Effector memory CD4-positive, alpha-beta T cell (primary cell): Measurements from ENCODE around the gene NELFCD.
"Not testable (repeated sequence)": the region's sequence is repeated elsewhere in the genome, so short reads cannot be mapped to it uniquely, and the experiment has no call there.

Source experiments
- DNase-seq, 3 donors: peaks; one replicate each; pipeline ENCODE4 v3.0.0-alpha.2; 2020
- H3K27ac ChIP-seq: 2 replicates; pipeline ENCODE4 v1.7.0; 2013; ENCODE audit warnings: mild to moderate bottlenecking, low read length, moderate library complexity; ENCODE audit not compliant: insufficient read depth, poor library complexity, severe bottlenecking
- H3K27me3 ChIP-seq: replicated peaks from 2 replicates; pipeline ENCODE4 v1.7.0; 2013; ENCODE audit warnings: mild to moderate bottlenecking, low read length; ENCODE audit not compliant: insufficient read depth, control insufficient read depth, poor library complexity, severe bottlenecking
- H3K36me3 ChIP-seq: 2 replicates; pipeline ENCODE4 v1.7.0; 2013; ENCODE audit warnings: mild to moderate bottlenecking, low read length, moderate library complexity; ENCODE audit not compliant: control insufficient read depth, insufficient read depth
- H3K4me1 ChIP-seq: 2 replicates; pipeline ENCODE4 v1.7.0; 2013; ENCODE audit warnings: low read length, mild to moderate bottlenecking; ENCODE audit not compliant: control insufficient read depth, insufficient read depth, poor library complexity, severe bottlenecking
- H3K4me3 ChIP-seq: 2 replicates; pipeline ENCODE4 v1.7.0; 2013; ENCODE audit warnings: low read length, low read depth, mild to moderate bottlenecking; ENCODE audit not compliant: insufficient read depth, poor library complexity, severe bottlenecking
- H3K9me3 ChIP-seq: 2 replicates; pipeline ENCODE4 v1.7.0; 2013; ENCODE audit warnings: mild to moderate bottlenecking, low read length, moderate library complexity; ENCODE audit not compliant: control insufficient read depth

NELFCD gene

DNA sequence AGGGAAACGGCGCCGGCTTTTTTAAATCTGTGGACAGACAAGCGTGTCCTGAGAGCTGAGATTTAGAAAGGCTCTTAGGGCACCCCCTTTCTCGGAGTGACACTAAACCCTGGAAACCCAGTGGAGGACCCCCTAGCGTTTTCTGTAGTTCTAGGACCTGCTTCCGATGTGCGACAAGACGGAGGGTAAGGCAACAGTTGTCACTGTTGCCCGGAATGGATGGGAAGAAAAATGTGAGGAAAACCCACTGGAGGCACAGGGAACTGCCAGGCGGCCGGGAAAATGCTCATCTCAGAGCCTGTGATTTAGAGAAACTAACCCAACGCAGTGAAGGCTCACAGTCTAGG is 51.6 kb downstream of the NELFCD start:
- peak overlapping the region; percentile 84 for H3K27ac ChIP-seq
- H3K27me3 ChIP-seq: no peaks in the 10 kb centered on the region
- no peak for DNase-seq
- H3K4me3 ChIP-seq: peak overlapping the region; percentile 87
- H3K36me3 ChIP-seq: peaks cover 41% of the 10 kb centered on the region
- H3K4me1 ChIP-seq: peaks cover 24% of the 10 kb centered on the region
- H3K9me3 ChIP-seq: no peaks in the 10 kb centered on the region

DNA sequence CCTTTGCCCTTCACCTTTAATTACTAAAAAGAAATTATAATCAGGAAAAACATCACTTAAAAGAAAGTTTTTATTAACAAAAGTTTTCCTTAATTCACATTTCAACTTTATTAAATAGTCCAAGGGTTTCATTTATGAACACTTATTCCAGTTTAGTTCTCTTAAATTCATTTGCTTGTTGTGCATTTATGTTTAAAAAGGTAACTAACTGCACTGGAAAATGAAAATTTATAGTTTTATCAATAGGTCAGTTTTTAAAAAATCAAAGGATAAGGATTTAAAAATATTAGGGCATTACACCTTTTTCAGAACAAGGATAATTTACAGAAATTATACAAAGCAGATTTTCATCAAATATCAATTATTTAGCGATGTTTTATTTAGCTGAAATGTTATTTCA is 52.0 kb downstream of the NELFCD start:
- peaks cover 41% of the 10 kb centered on the region for H3K36me3 ChIP-seq
- H3K27me3 ChIP-seq: no peaks in the 10 kb centered on the region
- H3K4me1 ChIP-seq: peaks cover 24% of the 10 kb centered on the region
- H3K27ac ChIP-seq: peak overlapping the region; percentile 84
- no peaks in the 10 kb centered on the region for H3K9me3 ChIP-seq
- peak overlapping the region; percentile 87 for H3K4me3 ChIP-seq
- DNase-seq: no peak

DNA sequence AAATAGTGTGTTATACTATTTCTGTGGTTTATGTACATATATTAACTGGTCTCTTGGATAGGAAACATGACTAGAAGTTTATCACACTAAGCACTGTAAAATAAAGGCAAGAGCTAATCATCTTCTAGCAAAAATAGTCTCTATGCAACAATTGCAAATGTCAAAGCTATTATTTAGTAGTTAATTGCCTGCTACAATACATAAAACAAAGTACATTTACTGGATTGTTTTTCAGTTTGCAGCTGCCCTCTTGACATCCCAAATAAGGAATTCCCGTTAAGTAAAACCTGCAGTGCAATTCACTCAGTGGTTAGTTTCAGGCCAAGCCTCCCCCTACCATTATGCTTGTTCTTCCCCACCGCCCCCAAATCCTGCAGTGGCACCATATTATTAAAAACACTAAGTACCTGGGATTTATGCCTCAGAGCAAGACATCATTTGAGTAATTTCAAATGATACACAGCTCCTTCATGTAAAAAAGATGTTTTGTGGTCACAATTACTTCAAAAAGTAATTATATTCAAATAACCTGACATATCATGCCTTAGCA is 52.6 kb downstream of the NELFCD start:
- H3K4me3 ChIP-seq: no peak overlapping the region
- H3K27ac ChIP-seq: no peak overlapping the region
- H3K36me3 ChIP-seq: peaks cover 42% of the 10 kb centered on the region
- peaks cover 22% of the 10 kb centered on the region for H3K4me1 ChIP-seq
- no peaks in the 10 kb centered on the region for H3K9me3 ChIP-seq
- no peaks in the 10 kb centered on the region for H3K27me3 ChIP-seq
- DNase-seq: no peak

DNA sequence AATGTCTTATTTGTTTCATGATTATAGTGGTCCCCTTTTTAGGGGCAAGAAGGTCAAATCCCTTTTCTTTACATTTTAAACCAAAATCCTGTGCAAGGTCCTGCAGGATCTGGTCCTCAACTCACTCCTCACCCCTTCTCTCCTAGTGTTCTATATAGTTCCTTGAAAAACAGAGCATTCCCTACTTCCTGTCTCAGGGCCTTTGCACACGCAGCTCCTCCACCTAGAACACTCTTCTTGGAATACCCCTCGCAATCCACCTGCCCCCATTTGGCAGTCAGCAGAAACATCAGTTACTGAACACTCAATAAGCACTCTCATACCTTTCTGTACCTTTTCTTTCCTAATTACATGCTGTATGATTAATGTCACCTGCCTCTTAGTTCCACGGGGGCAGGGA is 54.3 kb downstream of the NELFCD start:
- Histone ChIP-seq H3K4me1 (peaks cover 12% of the 10 kb centered on the region), H3K36me3 (peaks cover 34% of the 10 kb centered on the region)

DNA sequence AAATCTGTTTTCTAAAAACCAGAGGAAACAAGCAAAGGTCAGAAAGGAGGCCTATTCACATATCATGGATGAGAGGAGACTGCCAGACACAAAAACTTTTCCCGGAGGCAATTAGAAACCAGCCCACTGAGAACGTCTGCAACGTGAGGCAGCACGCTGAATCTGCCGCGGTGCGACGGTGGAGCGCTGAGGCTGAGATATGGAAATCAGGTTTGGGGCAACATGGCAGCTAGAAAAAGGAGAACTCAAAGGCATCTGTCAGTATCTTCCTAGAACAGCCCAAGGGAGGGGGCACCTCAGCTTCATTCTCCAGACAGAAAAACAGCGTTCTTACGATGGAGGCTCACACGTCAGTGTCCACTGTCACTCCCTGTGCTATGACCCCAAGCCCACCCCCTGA is 56.3 kb downstream of the NELFCD start:
- peaks cover 34% of the 10 kb centered on the region for H3K36me3 ChIP-seq
- H3K4me1 ChIP-seq: peaks cover 20% of the 10 kb centered on the region

More for the DNA sequence above, 54.3 kb downstream of the NELFCD start:
- DNase-seq: no peak
- Histone ChIP-seq H3K27ac (no peak overlapping the region), H3K4me3 (no peak overlapping the region), H3K9me3 (no peaks in the 10 kb centered on the region), H3K27me3 (no peaks in the 10 kb centered on the region)

DNA sequence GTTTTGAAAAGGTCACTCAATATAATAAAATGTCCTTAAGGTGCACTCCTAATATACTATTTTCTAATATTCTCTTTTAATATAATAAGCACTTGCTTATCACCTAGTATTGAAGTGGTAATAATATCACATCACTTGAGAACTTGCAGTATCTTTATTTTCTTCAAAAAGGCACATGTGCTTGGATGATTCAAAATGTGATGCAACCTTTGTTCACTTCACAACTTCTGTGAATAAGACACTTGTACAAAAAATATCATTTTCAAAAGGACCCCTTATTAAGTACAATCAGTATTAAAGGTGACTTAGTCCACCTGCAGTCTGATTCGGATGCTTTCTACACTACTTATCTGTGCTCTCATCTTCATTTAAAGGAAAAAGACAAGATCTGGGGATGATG is 58.2 kb downstream of the NELFCD start:
- H3K9me3 ChIP-seq: no peaks in the 10 kb centered on the region
- H3K27ac ChIP-seq: no peak overlapping the region
- H3K4me1 ChIP-seq: peaks cover 24% of the 10 kb centered on the region
- H3K36me3 ChIP-seq: peaks cover 34% of the 10 kb centered on the region
- H3K4me3 ChIP-seq: no peak overlapping the region
- DNase-seq: no peak
- no peaks in the 10 kb centered on the region for H3K27me3 ChIP-seq

More for the DNA sequence above, 56.3 kb downstream of the NELFCD start:
- no peaks in the 10 kb centered on the region for H3K9me3 ChIP-seq
- DNase-seq: no peak
- H3K27me3 ChIP-seq: no peaks in the 10 kb centered on the region
- no peak overlapping the region for H3K27ac ChIP-seq
- H3K4me3 ChIP-seq: no peak overlapping the region

DNA sequence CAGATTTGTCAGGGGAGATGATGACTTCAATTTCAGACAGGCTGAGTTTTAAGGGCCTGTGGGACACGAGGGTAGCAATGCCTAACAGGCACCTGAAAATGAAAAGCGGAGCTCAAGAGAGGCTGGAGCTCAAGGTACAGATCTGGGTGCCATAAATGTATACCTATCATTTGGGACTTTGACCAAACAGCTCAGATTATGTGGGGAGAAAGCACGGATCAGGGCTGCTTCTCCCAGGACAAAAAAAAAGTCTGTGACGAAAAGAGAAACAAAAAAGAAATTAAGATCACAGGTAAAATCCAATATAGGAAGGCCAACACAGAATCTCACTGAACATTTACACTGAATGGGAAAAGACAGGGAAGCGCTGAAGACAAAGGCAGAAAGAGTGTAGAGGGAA is 59.6 kb downstream of the NELFCD start:
- no peak overlapping the region for H3K4me3 ChIP-seq
- H3K36me3 ChIP-seq: peaks cover 26% of the 10 kb centered on the region

DNA sequence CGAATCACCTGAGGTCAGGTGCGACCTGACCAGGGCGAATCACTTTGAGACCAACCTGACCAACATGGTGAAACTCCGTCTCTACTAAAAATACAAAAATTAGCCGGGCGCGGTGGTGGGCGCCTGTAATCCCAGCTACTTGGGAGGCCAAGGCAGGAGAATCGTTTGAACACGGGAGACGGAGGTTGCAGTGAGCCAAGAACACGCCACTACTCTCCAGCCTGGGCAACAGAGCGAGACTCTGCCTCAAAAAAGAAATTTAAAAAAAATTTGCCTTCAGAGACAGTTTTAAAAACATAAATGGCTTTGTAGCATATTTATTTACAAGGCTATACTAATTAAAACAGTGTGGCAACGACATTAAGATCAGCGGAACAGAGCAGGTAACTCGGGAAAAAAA is 60.4 kb downstream of the NELFCD start:
- Histone ChIP-seq H3K4me1 (peaks cover 24% of the 10 kb centered on the region), H3K27ac (peak overlapping the region; percentile 87), H3K4me3 (peak overlapping the region; percentile 64), H3K36me3 (peaks cover 18% of the 10 kb centered on the region)
- H3K27me3 ChIP-seq, DNase-seq, H3K9me3 ChIP-seq: not testable (repeated sequence)

More for the DNA sequence above, 59.6 kb downstream of the NELFCD start:
- Histone ChIP-seq H3K27ac (no peak overlapping the region), H3K4me1 (peaks cover 24% of the 10 kb centered on the region), H3K27me3 (no peaks in the 10 kb centered on the region), H3K9me3 (no peaks in the 10 kb centered on the region)
- no peak for DNase-seq

DNA sequence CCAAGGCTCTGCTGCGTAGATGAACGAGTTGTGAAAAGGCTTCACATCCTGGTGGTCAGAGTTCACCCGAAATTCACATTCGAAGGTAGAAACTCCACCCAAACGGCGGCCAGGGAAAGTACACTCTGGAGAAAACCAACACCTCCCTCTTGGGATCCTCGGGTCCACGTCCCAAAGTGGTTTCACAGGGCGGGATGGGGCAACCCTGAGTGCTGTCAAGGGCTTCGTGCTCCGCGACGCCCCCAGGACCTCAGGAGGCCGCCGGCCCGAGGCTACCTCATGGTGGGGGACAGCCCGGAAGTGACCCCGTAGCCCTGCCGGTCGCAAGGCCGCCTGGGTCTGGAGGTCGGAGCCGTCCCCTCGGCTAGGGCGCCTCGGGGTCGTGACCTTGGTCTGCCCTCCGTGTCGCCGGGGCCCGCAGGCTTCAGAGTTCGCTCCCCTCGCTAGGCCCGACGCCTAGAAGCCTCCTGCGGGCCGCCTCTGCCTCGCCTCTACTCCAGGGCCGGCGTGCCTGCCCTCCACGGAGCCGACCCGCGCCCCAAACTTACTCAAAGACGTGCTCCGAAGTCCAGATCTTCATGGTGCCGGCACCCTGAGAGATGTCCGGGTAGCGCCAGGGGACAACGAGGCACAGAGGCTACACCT is 61.2 kb downstream of the NELFCD start, which contains the start of gene PRELID3B:
Gene PRELID3B, minus strand, starts transcription at position 636 of the 645 bp plus-strand sequence. Its CDS starts 56 bp downstream, at position 580.
- H3K27ac ChIP-seq: peak within 1 kb of the TSS; percentile 87
- no peaks in the 10 kb centered on the region for H3K27me3 ChIP-seq
- H3K4me1 ChIP-seq: peaks cover 24% of the 10 kb centered on the region
- peak within 1 kb of the TSS; percentile 64 for H3K4me3 ChIP-seq
- no peak for DNase-seq
- H3K9me3 ChIP-seq: no peaks in the 10 kb centered on the region
- H3K36me3 ChIP-seq: peaks cover 10% of the 10 kb centered on the region

DNA sequence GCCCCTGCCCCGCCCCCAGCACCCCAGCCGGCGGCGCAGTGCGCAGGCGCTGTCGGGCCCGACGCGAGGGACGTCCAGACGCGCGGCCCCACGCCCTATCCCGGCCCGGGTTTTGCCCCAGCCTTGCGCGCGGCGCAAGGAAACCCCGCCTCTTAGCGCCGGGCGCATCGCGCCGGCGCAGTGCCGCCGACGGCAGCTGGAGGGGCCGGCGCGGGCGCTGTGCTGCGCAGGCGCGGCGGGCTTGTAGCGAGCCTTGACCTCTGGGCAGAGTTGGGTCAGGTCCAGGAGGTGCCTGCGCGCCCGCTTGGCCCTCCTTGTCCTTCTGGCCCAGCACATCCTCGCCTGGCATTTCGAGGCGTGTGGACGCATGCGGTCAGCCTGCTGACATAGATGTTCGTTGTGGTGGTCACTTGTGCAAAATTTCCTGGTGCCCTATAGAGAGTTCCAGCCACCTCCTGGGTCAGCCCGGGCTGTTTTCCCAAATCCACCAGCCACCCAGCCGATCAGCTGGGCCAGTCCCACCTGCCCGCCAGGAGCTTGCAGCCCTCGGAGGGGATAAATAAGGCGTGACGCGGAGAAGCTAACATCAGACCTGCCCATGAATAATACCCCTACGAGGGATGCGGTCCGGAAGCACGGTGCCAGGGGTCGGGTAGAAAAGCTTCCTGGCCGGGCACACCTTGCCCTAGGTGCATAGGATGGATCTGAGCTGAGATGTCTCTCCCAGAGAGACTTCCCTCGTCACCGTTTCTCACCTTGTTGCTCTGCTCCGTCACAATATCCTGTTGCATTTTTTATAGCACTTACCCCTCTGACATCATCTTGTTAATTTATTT is 62.0 kb downstream of the NELFCD start:
- Histone ChIP-seq H3K36me3 (peaks cover 3% of the 10 kb centered on the region), H3K9me3 (no peaks in the 10 kb centered on the region), H3K27ac (peak overlapping the region; percentile 87), H3K27me3 (no peaks in the 10 kb centered on the region), H3K4me3 (peak overlapping the region; percentile 64), H3K4me1 (peaks cover 24% of the 10 kb centered on the region)
- peak; percentile 89 to 93 (median 90) for DNase-seq
